ENCODE measurements around the gene ATP1B4.

ATP1B4 gene

DNA sequence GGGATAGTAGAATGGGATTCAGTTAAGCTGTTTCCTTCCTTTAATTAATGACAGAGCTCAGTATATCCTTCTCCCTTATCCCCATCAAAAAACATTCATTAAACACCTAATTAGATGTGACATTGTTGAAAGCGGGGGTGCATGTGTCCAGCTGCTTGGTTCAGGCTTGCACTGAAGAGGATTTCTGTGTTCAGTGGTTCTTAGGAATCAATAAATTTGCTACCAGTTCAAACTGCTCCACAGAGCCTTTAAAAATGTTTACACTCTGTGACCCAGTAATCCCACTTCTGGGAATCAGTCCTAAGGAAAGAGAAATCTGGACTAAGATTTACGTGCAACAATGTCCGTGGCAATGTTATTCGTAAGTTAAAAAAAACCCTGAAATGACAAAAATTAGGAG, 43.5 kb upstream of the ATP1B4 start:
- Histone ChIP-seq H3K36me3 (ENCODE audit: control insufficient read depth in 2 of 2, insufficient read depth in 1 of 2, low read length in 2 of 2) (no peaks in the 10 kb centered on the region), H3K4me1 (ENCODE audit: control insufficient read depth, insufficient read depth, low read length) (no peaks in the 10 kb centered on the region), H3K4me3 (ENCODE audit: low read depth, low read length) (no peak overlapping the region), H3K9me3 (ENCODE audit: control insufficient read depth, insufficient read depth, low read depth, low read length) (no peaks in the 10 kb centered on the region), H3K27ac (ENCODE audit: extremely low read depth, low read depth, low read length) (no peak overlapping the region)
- POLR2A ChIA-PET, result no interaction called here
- TF ChIP-seq ZNF184 (tag by site-specific recombination; IDR thresholded peaks at IDR 0.05), result no peak
- no peak for TF ChIP-seq ZNF239 (tag by site-specific recombination; IDR thresholded peaks at IDR 0.05)
- TF ChIP-seq, protein P1, sequence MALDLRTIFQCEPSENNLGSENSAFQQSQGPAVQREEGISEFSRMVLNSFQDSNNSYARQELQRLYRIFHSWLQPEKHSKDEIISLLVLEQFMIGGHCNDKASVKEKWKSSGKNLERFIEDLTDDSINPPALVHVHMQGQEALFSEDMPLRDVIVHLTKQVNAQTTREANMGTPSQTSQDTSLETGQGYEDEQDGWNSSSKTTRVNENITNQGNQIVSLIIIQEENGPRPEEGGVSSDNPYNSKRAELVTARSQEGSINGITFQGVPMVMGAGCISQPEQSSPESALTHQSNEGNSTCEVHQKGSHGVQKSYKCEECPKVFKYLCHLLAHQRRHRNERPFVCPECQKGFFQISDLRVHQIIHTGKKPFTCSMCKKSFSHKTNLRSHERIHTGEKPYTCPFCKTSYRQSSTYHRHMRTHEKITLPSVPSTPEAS (tag by site-specific recombination; IDR thresholded peaks at IDR 0.05), result no peak
- no peak for TF ChIP-seq ZNF211 (tag by site-specific recombination; IDR thresholded peaks at IDR 0.05; ENCODE audit: low read depth)
- TF ChIP-seq ZNF843 (tag by site-specific recombination; IDR thresholded peaks at IDR 0.05), result no peak
- no peak for TF ChIP-seq ZNF707 (tag by site-specific recombination; IDR thresholded peaks at IDR 0.05)
- TF ChIP-seq ZNF654 (tag by site-specific recombination; IDR thresholded peaks at IDR 0.05; ENCODE audit: low read depth), result no peak
- TF ChIP-seq ZNF24 (tag by site-specific recombination; IDR thresholded peaks at IDR 0.05), result no peak
- no peak for TF ChIP-seq ZNF23 (tag by site-specific recombination; IDR thresholded peaks at IDR 0.05; ENCODE audit: borderline replicate concordance)
- no peak for TF ChIP-seq ZNF155 (tag by site-specific recombination; IDR thresholded peaks at IDR 0.05)
- TF ChIP-seq ZNF16 (tag by site-specific recombination; IDR thresholded peaks at IDR 0.05; ENCODE audit: low read depth), result no peak
- TF ChIP-seq, protein P2, sequence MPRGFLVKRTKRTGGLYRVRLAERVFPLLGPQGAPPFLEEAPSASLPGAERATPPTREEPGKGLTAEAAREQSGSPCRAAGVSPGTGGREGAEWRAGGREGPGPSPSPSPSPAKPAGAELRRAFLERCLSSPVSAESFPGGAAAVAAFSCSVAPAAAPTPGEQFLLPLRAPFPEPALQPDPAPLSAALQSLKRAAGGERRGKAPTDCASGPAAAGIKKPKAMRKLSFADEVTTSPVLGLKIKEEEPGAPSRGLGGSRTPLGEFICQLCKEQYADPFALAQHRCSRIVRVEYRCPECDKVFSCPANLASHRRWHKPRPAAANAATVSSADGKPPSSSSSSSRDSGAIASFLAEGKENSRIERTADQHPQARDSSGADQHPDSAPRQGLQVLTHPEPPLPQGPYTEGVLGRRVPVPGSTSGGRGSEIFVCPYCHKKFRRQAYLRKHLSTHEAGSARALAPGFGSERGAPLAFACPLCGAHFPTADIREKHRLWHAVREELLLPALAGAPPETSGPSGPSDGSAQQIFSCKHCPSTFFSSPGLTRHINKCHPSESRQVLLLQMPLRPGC (tag by site-specific recombination; IDR thresholded peaks at IDR 0.05), result no peak
- TF ChIP-seq ZEB2 (tag by site-specific recombination; IDR thresholded peaks at IDR 0.05), result no peak
- no peak for TF ChIP-seq ZNF596 (tag by site-specific recombination; IDR thresholded peaks at IDR 0.05)
- TF ChIP-seq MYNN (tag by site-specific recombination; IDR thresholded peaks at IDR 0.05; ENCODE audit: borderline replicate concordance), result no peak
- TF ChIP-seq ZNF10 (tag by site-specific recombination; IDR thresholded peaks at IDR 0.05), result no peak
- TF ChIP-seq, protein P3, sequence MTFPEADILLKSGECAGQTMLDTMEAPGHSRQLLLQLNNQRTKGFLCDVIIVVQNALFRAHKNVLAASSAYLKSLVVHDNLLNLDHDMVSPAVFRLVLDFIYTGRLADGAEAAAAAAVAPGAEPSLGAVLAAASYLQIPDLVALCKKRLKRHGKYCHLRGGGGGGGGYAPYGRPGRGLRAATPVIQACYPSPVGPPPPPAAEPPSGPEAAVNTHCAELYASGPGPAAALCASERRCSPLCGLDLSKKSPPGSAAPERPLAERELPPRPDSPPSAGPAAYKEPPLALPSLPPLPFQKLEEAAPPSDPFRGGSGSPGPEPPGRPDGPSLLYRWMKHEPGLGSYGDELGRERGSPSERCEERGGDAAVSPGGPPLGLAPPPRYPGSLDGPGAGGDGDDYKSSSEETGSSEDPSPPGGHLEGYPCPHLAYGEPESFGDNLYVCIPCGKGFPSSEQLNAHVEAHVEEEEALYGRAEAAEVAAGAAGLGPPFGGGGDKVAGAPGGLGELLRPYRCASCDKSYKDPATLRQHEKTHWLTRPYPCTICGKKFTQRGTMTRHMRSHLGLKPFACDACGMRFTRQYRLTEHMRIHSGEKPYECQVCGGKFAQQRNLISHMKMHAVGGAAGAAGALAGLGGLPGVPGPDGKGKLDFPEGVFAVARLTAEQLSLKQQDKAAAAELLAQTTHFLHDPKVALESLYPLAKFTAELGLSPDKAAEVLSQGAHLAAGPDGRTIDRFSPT (tag by site-specific recombination; IDR thresholded peaks at IDR 0.05), result no peak
- TF ChIP-seq, protein P4, sequence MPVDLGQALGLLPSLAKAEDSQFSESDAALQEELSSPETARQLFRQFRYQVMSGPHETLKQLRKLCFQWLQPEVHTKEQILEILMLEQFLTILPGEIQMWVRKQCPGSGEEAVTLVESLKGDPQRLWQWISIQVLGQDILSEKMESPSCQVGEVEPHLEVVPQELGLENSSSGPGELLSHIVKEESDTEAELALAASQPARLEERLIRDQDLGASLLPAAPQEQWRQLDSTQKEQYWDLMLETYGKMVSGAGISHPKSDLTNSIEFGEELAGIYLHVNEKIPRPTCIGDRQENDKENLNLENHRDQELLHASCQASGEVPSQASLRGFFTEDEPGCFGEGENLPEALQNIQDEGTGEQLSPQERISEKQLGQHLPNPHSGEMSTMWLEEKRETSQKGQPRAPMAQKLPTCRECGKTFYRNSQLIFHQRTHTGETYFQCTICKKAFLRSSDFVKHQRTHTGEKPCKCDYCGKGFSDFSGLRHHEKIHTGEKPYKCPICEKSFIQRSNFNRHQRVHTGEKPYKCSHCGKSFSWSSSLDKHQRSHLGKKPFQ (tag by site-specific recombination; IDR thresholded peaks at IDR 0.05), result no peak
- CTCF ChIA-PET, result interaction anchor here (0.6 to 1.9 kb wide), 12 partner anchors 9 to 157 kb away, joined by 3 to 6 read pairs (median 4); no protein-coding TSS in a partner anchor

DNA sequence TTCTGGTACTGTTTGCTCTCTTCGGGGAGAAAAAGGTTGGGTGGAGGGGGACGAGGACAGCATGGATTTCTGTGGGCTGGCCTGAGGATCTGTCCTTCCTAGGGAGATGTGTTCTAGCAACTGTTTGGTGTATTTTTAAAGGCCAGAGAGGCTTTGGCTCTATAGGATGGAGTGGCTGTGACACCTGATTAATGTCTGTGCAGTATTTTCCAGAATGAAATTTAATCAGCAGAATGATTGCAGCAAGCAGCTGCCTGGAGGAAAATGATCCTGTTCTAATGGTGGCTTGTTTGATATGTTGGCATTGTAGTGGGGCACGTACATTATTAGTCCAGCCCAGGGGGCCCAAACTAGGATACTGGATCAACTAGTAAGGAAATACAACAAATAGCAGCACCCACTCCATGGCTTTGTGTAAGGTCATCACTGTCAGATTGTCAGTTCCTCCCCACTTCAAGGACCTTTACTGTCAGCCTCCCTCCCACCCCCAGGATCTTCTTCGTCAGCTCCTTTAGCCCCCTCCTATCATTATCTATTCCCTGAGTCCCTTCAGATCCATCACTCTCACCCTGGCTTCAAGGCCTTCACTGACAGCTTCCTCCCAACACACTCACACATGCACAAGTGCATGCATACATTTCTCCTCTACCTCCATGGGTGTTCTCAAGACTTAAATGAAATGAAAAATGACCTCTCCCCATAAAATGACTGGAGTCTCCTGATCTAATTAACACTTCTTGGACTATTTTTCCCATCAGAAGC, 40.2 kb upstream of the ATP1B4 start:
- ChIA-PET CTCF (interaction anchor here (0.6 kb wide), 1 partner anchor 108 kb away, joined by 3 read pairs; no protein-coding TSS in a partner anchor), POLR2A (no interaction called here)
- Histone ChIP-seq H3K9me3 (ENCODE audit: control insufficient read depth, insufficient read depth, low read depth, low read length) (no peaks in the 10 kb centered on the region; the same call in 1 of the 2 replicates), H3K27ac (ENCODE audit: extremely low read depth, low read depth, low read length) (no peak overlapping the region), H3K4me3 (ENCODE audit: low read depth, low read length) (no peak overlapping the region), H3K36me3 (ENCODE audit: control insufficient read depth in 2 of 2, insufficient read depth in 1 of 2, low read length in 2 of 2) (no peaks in the 10 kb centered on the region; a peak in 1 of 3 replicates), H3K4me1 (ENCODE audit: control insufficient read depth, insufficient read depth, low read length) (no peaks in the 10 kb centered on the region)
- TF ChIP-seq, protein P5, sequence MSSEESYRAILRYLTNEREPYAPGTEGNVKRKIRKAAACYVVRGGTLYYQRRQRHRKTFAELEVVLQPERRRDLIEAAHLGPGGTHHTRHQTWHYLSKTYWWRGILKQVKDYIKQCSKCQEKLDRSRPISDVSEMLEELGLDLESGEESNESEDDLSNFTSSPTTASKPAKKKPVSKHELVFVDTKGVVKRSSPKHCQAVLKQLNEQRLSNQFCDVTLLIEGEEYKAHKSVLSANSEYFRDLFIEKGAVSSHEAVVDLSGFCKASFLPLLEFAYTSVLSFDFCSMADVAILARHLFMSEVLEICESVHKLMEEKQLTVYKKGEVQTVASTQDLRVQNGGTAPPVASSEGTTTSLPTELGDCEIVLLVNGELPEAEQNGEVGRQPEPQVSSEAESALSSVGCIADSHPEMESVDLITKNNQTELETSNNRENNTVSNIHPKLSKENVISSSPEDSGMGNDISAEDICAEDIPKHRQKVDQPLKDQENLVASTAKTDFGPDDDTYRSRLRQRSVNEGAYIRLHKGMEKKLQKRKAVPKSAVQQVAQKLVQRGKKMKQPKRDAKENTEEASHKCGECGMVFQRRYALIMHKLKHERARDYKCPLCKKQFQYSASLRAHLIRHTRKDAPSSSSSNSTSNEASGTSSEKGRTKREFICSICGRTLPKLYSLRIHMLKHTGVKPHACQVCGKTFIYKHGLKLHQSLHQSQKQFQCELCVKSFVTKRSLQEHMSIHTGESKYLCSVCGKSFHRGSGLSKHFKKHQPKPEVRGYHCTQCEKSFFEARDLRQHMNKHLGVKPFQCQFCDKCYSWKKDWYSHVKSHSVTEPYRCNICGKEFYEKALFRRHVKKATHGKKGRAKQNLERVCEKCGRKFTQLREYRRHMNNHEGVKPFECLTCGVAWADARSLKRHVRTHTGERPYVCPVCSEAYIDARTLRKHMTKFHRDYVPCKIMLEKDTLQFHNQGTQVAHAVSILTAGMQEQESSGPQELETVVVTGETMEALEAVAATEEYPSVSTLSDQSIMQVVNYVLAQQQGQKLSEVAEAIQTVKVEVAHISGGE (tag by site-specific recombination; conservative IDR thresholded peaks at IDR 0.05; ENCODE audit: low read depth), result no peak
- TF ChIP-seq, protein P6, sequence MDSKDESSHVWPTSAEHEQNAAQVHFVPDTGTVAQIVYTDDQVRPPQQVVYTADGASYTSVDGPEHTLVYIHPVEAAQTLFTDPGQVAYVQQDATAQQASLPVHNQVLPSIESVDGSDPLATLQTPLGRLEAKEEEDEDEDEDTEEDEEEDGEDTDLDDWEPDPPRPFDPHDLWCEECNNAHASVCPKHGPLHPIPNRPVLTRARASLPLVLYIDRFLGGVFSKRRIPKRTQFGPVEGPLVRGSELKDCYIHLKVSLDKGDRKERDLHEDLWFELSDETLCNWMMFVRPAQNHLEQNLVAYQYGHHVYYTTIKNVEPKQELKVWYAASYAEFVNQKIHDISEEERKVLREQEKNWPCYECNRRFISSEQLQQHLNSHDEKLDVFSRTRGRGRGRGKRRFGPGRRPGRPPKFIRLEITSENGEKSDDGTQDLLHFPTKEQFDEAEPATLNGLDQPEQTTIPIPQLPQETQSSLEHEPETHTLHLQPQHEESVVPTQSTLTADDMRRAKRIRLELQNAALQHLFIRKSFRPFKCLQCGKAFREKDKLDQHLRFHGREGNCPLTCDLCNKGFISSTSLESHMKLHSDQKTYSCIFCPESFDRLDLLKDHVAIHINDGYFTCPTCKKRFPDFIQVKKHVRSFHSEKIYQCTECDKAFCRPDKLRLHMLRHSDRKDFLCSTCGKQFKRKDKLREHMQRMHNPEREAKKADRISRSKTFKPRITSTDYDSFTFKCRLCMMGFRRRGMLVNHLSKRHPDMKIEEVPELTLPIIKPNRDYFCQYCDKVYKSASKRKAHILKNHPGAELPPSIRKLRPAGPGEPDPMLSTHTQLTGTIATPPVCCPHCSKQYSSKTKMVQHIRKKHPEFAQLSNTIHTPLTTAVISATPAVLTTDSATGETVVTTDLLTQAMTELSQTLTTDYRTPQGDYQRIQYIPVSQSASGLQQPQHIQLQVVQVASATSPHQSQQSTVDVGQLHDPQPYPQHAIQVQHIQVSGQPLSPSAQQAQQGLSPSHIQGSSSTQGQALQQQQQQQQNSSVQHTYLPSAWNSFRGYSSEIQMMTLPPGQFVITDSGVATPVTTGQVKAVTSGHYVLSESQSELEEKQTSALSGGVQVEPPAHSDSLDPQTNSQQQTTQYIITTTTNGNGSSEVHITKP (tag by site-specific recombination; IDR thresholded peaks at IDR 0.05), result peak; percentile 60; the same call in 1 of the 2 replicates
